HG03103 (cell line): ENCODE results near the gene WDR81.

ENCODE experiments used
- ATAC-seq: cut with Tn5 transposase; IDR thresholded peaks from one replicate; pipeline ENCODE4 v1.9.1; 2021; ENCODE audit warnings: low read depth; ENCODE audit not compliant: unreplicated experiment

The WDR81 gene

DNA sequence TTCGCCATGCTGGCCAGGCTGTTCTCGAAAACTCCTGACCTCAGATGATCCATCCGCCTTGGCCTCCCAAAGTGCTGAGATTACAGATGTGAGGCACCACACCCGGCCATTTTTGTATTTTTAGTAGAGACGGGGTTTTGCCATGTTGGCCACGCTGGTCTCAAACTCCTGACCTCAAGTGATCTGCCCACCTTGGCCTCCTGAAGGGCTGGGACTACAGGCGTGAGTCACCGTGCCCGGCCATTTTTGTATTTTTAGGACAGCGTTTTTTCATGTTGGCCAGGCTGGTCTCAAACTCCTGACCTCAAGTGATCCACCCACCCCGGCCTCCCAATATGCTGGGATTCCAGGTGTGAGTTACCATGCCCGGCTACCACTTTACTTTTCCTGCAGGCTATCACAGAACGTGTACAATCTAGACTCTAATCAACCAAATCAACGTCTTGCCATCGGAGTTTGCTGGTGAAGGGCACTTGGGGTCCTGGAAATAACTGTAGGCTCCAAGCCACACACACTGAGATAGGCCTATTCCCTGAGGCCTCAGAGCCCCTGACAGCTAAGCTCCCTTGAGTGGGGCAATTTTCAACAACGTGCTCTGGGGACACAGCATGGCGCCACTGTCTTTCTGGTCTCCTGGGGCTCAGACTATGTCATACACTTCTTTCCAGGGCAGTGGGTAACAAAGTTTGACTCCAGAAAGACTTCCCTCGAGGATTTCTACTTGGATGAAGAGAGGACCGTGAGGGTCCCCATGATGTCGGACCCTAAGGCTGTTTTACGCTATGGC is 50.1 kb downstream of the WDR81 start:
- ATAC-seq = no peak

- no peak for ATAC-seq
These were observed 51.8 kb downstream of the WDR81 start for GRCh38 chr17:1776328-1776727.

DNA sequence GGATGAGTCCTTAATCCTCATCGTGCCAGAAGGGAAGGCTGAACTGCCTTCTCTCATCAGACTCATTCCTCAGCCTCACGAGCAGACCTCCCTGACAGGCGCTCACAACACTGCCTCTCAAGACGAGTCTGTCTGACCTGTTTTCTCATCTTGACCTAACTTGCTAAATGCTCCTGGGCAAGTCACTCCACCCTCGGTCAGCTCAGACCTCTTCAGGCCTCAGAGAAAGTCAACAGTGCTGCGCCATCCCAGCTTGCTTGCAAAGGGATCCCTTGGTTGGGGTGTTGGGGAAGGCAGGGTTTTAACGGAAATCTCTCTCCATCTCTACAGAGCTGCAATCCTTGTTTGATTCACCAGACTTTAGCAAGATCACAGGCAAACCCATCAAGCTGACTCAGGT is 52.4 kb downstream of the WDR81 start:
- ATAC-seq = no peak

DNA sequence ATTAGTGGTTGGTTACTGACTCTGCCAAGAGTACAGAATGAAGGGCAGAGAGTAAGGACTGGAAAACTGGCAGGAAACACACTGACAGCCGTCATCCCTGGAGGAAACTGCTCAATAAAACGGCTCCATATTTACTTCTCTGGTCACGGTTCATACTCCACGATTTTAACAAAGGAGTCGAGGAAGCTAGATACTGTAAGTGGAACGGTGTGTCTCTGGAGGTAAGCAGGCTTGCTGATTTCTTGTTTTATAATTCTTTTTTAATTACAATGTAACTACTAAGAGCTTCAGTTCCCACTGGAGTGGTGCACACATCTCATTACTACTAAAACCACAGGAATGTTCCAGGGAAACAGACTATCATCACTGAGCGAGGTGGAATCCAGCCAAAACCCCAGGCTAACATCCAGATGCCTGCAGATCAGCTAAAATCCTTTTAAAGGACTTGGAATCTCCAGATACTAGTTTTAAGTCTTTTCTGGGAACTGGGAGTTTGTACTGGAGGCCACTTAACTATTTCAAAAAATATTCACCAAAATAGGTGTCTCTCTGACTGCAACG is 55.1 kb downstream of the WDR81 start:
- ATAC-seq = no peak

- no peak for ATAC-seq
These were observed 57.7 kb downstream of the WDR81 start for GRCh38 chr17:1782171-1782567.

GRCh38 chr17:1783271-1783670 is 58.8 kb downstream of the WDR81 start:
- ATAC-seq = no peak

GRCh38 chr17:1783834-1784611 is 59.5 kb downstream of the WDR81 start:
- no peak for ATAC-seq

DNA sequence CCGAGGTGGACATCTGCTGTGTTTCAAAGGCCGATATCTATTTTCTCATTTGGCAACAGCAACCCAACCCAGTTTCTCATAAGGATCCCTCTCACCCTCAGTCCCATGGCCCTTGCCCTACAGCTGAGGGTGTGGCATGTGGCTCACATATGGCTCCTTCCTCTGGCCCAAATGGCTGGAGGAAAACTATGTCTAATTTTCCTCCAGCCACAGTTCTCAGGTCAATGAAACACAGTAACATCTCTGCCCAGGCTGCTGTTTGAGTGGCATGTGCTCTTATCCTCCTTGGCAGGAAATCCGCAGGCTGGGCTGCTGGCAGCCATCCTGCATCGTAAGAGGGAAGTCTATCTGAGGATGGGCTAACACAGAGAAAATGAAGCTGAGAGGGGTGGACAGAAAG is 61.4 kb downstream of the WDR81 start:
- no peak for ATAC-seq

GRCh38 chr17:1786708-1787107 is 62.2 kb downstream of the WDR81 start:
- ATAC-seq = no peak

- no peak for ATAC-seq
These were observed 62.9 kb downstream of the WDR81 start for GRCh38 chr17:1787301-1787902.
